CD14-positive monocyte (primary cell): ENCODE results near the gene GPRIN3. TPM values are rescaled to one million over a fixed set of nuclear protein-coding genes. Genes with fewer than 3 reads are reported as not detected.

ENCODE experiments used
- DNase-seq, 3 donors: peaks; one replicate each; pipeline ENCODE4 v3.0.0-alpha.2; 2011 to 2022
- H2AFZ ChIP-seq: 2 replicates; pipeline ENCODE4 v1.6.0; 2012; ENCODE audit warnings: mild to moderate bottlenecking, low read depth, low read length, inconsistent platforms; ENCODE audit not compliant: insufficient read depth, poor library complexity, severe bottlenecking
- H3K27ac ChIP-seq, 2 donors: 1 replicate in 1 of 2; 2 replicates in 1 of 2; pipeline ENCODE4 v1.5.1; 2012 to 2013; ENCODE audit warnings: low read length in 2 of 2, control low read depth in 1 of 2, inconsistent platforms in 1 of 2, low read depth in 1 of 2, mild to moderate bottlenecking in 1 of 2
- H3K27me3 ChIP-seq, 2 donors: one replicate each; pipeline versions ENCODE4 v1.6.0 to v1.6.1; 2011 to 2013; ENCODE audit warnings: low read length in 2 of 2; ENCODE audit not compliant: control insufficient read depth in 2 of 2, insufficient read depth in 2 of 2
- H3K36me3 ChIP-seq, 2 donors: replicated peaks in 1 of 2; 1 replicate in 1 of 2; 2 replicates in 1 of 2; pipeline versions ENCODE4 v1.5.1 to v1.6.1; 2012 to 2013; ENCODE audit warnings: low read length in 2 of 2, control low read depth in 1 of 2, inconsistent platforms in 1 of 2, mild to moderate bottlenecking in 1 of 2; ENCODE audit not compliant: insufficient read depth in 2 of 2, control insufficient read depth in 1 of 2
- H3K4me1 ChIP-seq, 2 donors: 1 replicate in 1 of 2; 2 replicates in 1 of 2; pipeline versions ENCODE4 v1.5.1 to v1.6.1; 2012 to 2013; ENCODE audit warnings: low read length in 2 of 2, control low read depth in 1 of 2, inconsistent platforms in 1 of 2, mild to moderate bottlenecking in 1 of 2, moderate library complexity in 1 of 2; ENCODE audit not compliant: insufficient read depth in 2 of 2, control insufficient read depth in 1 of 2
- H3K4me2 ChIP-seq: replicated peaks from 2 replicates; pipeline ENCODE3; 2012; ENCODE audit warnings: low read length, moderate library complexity, mild to moderate bottlenecking; ENCODE audit not compliant: poor library complexity, severe bottlenecking; ENCODE audit errors: extremely low read depth
- H3K4me3 ChIP-seq, 3 experiments: fragments of 200-600 bp in 1 of 3; sonication (generic) in 1 of 3; replicated peaks in 1 of 3; 1 replicate in 2 of 3; 2 replicates in 1 of 3; pipeline ENCODE4 v1.5.1; 2011 to 2013; ENCODE audit warnings: low read length in 3 of 3, mild to moderate bottlenecking in 3 of 3, control low read depth in 2 of 3, low read depth in 2 of 3, inconsistent platforms in 1 of 3, moderate library complexity in 1 of 3
- H3K79me2 ChIP-seq: 2 replicates; pipeline ENCODE4 v1.6.0; 2012; ENCODE audit warnings: mild to moderate bottlenecking, control low read depth, inconsistent platforms, low read length, moderate library complexity; ENCODE audit not compliant: insufficient read depth
- H3K9ac ChIP-seq: 2 replicates; pipeline ENCODE4 v1.6.0; 2017; ENCODE audit warnings: low read length, mild to moderate bottlenecking; ENCODE audit not compliant: insufficient read depth, poor library complexity, severe bottlenecking
- H3K9me3 ChIP-seq, 2 donors: replicated peaks in 1 of 2; 1 replicate in 1 of 2; 2 replicates in 1 of 2; pipeline versions ENCODE4 v1.5.1 to v1.6.1; 2012 to 2013; ENCODE audit warnings: low read length in 2 of 2, control low read depth in 1 of 2; ENCODE audit not compliant: control insufficient read depth in 1 of 2, insufficient read depth in 1 of 2
- H4K20me1 ChIP-seq: 2 replicates; pipeline ENCODE4 v1.6.0; 2012; ENCODE audit warnings: mild to moderate bottlenecking, low read length, control low read depth, moderate library complexity; ENCODE audit not compliant: insufficient read depth
- H3K27ac Mint-ChIP-seq, 7 donors: one replicate each; pipeline ENCODE4 v1.8.0; 2020; ENCODE audit warnings: mild to moderate bottlenecking in 7 of 7, mixed read lengths in 7 of 7, moderate library complexity in 6 of 7, inconsistent platforms in 2 of 7
- H3K27me3 Mint-ChIP-seq, 3 donors: one replicate each; pipeline ENCODE4 v1.8.0; 2021 to 2022; ENCODE audit warnings: low read depth in 3 of 3, mild to moderate bottlenecking in 3 of 3, mixed read lengths in 3 of 3, moderate library complexity in 3 of 3, inconsistent platforms in 1 of 3
- H3K36me3 Mint-ChIP-seq, 2 donors: one replicate each; pipeline ENCODE4 v1.8.0; 2020; ENCODE audit warnings: mixed read lengths in 2 of 2, inconsistent platforms in 1 of 2, mild to moderate bottlenecking in 1 of 2
- H3K4me1 Mint-ChIP-seq: one replicate; pipeline ENCODE4 v1.8.0; 2020; ENCODE audit warnings: mild to moderate bottlenecking, mixed read lengths
- H3K4me3 Mint-ChIP-seq, 2 donors: one replicate each; pipeline ENCODE4 v1.8.0; 2020; ENCODE audit warnings: mild to moderate bottlenecking in 2 of 2, mixed read lengths in 2 of 2, moderate library complexity in 1 of 2
- H3K9me3 Mint-ChIP-seq, 7 donors: one replicate each; pipeline ENCODE4 v1.8.0; 2020 to 2022; ENCODE audit warnings: mixed read lengths in 7 of 7, mild to moderate bottlenecking in 6 of 7, moderate library complexity in 6 of 7, inconsistent platforms in 2 of 7
- WGBS: methylation state at CpG from one replicate; pipeline ENCODE4 v1.1.5; 2013; ENCODE audit warnings: missing lambda C conversion rate; ENCODE audit not compliant: insufficient coverage; 5-methylcytosine and 5-hydroxymethylcytosine counted together
- intact Hi-C, 2 donors: fragments of 100-400 bp; cut with micrococcal nuclease; formaldehyde crosslinking; loops; one replicate each; pipeline versions ENCODE4 v1.15.0 to v1.15.1; 2023
- polyA plus RNA-seq, 3 donors: library from polyadenylated mRNA; depleted of rRNA in 1 of 3; unstranded in 2 of 3; stranded (reverse) in 1 of 3; fragments of 300-500 nt in 2 of 3; fragments of >200 nt in 1 of 3; fragmentation: Illumina TruSeq in 2 of 3; gene quantifications; 1 replicate in 2 of 3; 2 replicates in 1 of 3; pipeline ENCODE4 v1.2.3, GENCODE V29; 2012 to 2021
- TF ChIP-seq, protein P1 (sequence below): fragments of 200-600 bp; IDR thresholded peaks from one replicate; pipeline ENCODE4 v1.8.0; 2022; ENCODE audit warnings: antibody characterized with exemption, mild to moderate bottlenecking

The GPRIN3 gene
- polyA plus RNA-seq, 3 donors: 1.1 to 3.3 (median 2.3) TPM

DNA sequence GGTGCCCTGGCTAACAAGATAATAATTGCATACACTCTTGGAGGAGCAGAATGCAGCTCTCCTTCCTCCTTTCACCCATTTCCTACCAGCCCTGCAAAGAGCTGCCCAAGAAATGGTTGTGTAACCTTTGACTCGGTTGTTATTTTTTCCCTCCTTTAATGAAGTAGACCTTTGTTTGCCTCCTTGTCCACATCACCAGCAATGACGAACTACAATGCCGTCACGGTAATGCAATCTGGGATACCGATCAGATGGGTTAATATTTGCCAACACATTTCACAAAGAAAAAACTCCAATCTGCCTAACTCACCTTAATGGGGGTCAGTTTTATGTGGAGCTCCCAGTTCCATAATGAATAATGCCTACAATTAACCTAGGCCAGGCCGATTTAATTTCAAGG lies 32.0 kb downstream of the GPRIN3 start:
- intact Hi-C loops: no loop called here
- Histone ChIP-seq H2AFZ (peak overlapping the region; percentile 42), H3K27me3 (no peaks in the 10 kb centered on the region), H4K20me1 (no peaks in the 10 kb centered on the region), H3K27ac (no peak overlapping the region), H3K9me3 (peaks cover 0 to 2% of the 10 kb centered on the region in 2 donors), H3K36me3 (no peaks in the 10 kb centered on the region), H3K79me2 (no peaks in the 10 kb centered on the region), H3K4me3 (no peak overlapping the region), H3K4me1 (peaks cover 8% of the 10 kb centered on the region in 2 donors), H3K4me2 (no peak overlapping the region), H3K9ac (no peak overlapping the region)
- H3K27ac Mint-ChIP-seq: no peak overlapping the region
- H3K4me3 Mint-ChIP-seq: no peak overlapping the region
- DNase-seq: no peak
- peaks cover 5 to 18% of the 10 kb centered on the region in 2 donors for H3K36me3 Mint-ChIP-seq
- WGBS: 0% methylated on average over 1 of the region's 6 CpGs
- H3K4me1 Mint-ChIP-seq: peaks cover 15% of the 10 kb centered on the region
- no peaks in the 10 kb centered on the region for H3K27me3 Mint-ChIP-seq
- TF ChIP-seq, protein P1, sequence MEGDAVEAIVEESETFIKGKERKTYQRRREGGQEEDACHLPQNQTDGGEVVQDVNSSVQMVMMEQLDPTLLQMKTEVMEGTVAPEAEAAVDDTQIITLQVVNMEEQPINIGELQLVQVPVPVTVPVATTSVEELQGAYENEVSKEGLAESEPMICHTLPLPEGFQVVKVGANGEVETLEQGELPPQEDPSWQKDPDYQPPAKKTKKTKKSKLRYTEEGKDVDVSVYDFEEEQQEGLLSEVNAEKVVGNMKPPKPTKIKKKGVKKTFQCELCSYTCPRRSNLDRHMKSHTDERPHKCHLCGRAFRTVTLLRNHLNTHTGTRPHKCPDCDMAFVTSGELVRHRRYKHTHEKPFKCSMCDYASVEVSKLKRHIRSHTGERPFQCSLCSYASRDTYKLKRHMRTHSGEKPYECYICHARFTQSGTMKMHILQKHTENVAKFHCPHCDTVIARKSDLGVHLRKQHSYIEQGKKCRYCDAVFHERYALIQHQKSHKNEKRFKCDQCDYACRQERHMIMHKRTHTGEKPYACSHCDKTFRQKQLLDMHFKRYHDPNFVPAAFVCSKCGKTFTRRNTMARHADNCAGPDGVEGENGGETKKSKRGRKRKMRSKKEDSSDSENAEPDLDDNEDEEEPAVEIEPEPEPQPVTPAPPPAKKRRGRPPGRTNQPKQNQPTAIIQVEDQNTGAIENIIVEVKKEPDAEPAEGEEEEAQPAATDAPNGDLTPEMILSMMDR: no peak
- peaks cover 0 to 5% (median 0%) of the 10 kb centered on the region in 7 donors for H3K9me3 Mint-ChIP-seq

DNA sequence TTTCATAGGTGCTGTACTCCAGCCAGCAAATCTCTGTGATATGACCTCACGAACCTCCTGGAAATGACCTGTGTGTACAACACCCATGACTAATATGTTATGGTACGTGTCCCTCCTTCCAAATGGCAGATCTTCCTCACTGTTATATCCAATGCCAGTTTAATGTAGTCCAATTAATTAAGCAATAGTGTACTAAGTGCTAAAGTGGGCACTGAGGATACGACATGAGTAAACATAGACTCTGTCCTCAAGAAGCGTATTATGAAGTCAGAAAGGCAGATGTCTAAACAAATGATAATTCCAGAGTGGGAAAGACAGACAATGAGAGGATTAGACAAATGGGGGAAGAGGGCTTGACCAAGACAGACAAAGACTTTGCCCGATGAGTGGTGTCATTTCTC lies 33.9 kb downstream of the GPRIN3 start:
- peaks cover 18 to 19% of the 10 kb centered on the region in 2 donors for H3K4me1 ChIP-seq
- no peaks in the 10 kb centered on the region for H4K20me1 ChIP-seq
- Mint-ChIP-seq H3K9me3 (peaks cover 0 to 5% (median 0%) of the 10 kb centered on the region in 7 donors), H3K4me3 (no peak overlapping the region), H3K4me1 (peaks cover 26% of the 10 kb centered on the region), H3K36me3 (peaks cover 5 to 18% of the 10 kb centered on the region in 2 donors), H3K27ac (no peak overlapping the region), H3K27me3 (no peaks in the 10 kb centered on the region)
- H3K4me2 ChIP-seq: no peak overlapping the region
- no peak overlapping the region for H3K4me3 ChIP-seq
- no peaks in the 10 kb centered on the region for H3K79me2 ChIP-seq
- intact Hi-C loops: no loop called here
- H2AFZ ChIP-seq: no peak overlapping the region
- no peaks in the 10 kb centered on the region for H3K36me3 ChIP-seq
- H3K27ac ChIP-seq: no peak overlapping the region
- no peak for DNase-seq
- H3K9ac ChIP-seq: no peak overlapping the region
- TF ChIP-seq, protein P1: no peak
- H3K27me3 ChIP-seq: no peaks in the 10 kb centered on the region
- peaks cover 0 to 2% of the 10 kb centered on the region in 2 donors for H3K9me3 ChIP-seq
- 100% methylated on average over 3 of the region's 5 CpGs for WGBS
